Pancreas (tissue), 10 donors: ENCODE data around the gene COL3A1. TPM values are rescaled to one million over a fixed set of nuclear protein-coding genes. Genes with fewer than 3 reads are reported as not detected.

Experiments used
- ATAC-seq, 4 donors: fragments of 200-7000 bp; cut with Tn5 transposase; one replicate each; pipeline versions ENCODE4 v1.8.0 to v1.9.1; 2020; ENCODE audit warnings: mild to moderate bottlenecking in 4 of 4, moderate library complexity in 4 of 4
- DNase-seq, 6 donors: peaks; one replicate each; pipeline ENCODE4 v3.0.0-alpha.2; 2020
- FAIRE-seq: peaks from 2 replicates; lab custom pipeline; 2012; peaks lifted over from hg19 to GRCh38; lab: Jason Lieb, UNC
- H3K27ac ChIP-seq, 4 donors: fragments of 200-600 bp; sonication (generic); 1 replicate in 3 of 4; 2 replicates in 1 of 4; pipeline versions ENCODE4 v1.5.0 to v1.8.0; 2020
- H3K27me3 ChIP-seq, 4 donors: fragments of 200-600 bp; one replicate each; pipeline ENCODE4 v1.8.0; 2021
- H3K36me3 ChIP-seq, 3 donors: fragments of 200-600 bp; sonication (generic) in 1 of 3; one replicate each; pipeline versions ENCODE4 v1.5.0 to v1.8.0; 2020 to 2021
- H3K4me1 ChIP-seq, 3 donors: fragments of 200-600 bp; one replicate each; pipeline ENCODE4 v1.8.0; 2021
- H3K4me3 ChIP-seq, 4 donors: fragments of 200-600 bp; sonication (generic) in 2 of 4; one replicate each; pipeline versions ENCODE4 v1.5.0 to v1.8.0; 2020 to 2021
- H3K9me3 ChIP-seq, 4 donors: fragments of 200-600 bp; one replicate each; pipeline ENCODE4 v1.8.0; 2021
- WGBS, 2 donors: extraction: QIAGEN DNeasy Blood & Tissue Kit; methylation state at CpG; one replicate each; pipeline ENCODE4 v1.1.7; 2013; 5-methylcytosine and 5-hydroxymethylcytosine counted together
- intact Hi-C, 3 donors: fragments of 100-400 bp; cut with DNase I; formaldehyde crosslinking; loops; one replicate each; pipeline versions ENCODE4 v1.11.1 to v1.14.2; 2022
- polyA plus RNA-seq, 2 donors: library from polyadenylated mRNA; stranded (reverse); fragments of 200-250 nt; gene quantifications; one replicate each; pipeline ENCODE4 v1.2.3, GENCODE V29; 2013
- total RNA-seq, 6 donors: library from RNA; stranded (reverse); fragmentation: NEBNext Ultra II Directional in 4 of 6; extraction: Animal tissue kit (Norgen Biotek cat#: 25700) in 4 of 6; gene quantifications; one replicate each; pipeline versions ENCODE4 v1.2.1 to v1.2.4, GENCODE V29; 2021 to 2023
- TF ChIP-seq, protein P1 (sequence below), 4 donors: fragments of 200-600 bp; sonication (generic) in 3 of 4; IDR thresholded peaks; one replicate each; pipeline versions ENCODE4 v1.5.0 to v1.8.0; 2021; ENCODE audit warnings: antibody characterized with exemption in 4 of 4
- donor health status: healthy with polysubstance abuse.
- donor health status: DM: no; HTN: no; CAD: no; lungs with moderate emphysema.
- donor health status: DM: no; HTN: no; CAD: no.
- donor health status: control.
- donor health status: control.
- donor health status: Bipolar disorder and iron deficiency.
- donor health status: DM: yes; HTN: yes; CAD: no.
- donor health status: DM: no; HTN: no; CAD: no.
- donor health status: DM: no; HTN: no; CAD: no.
- donor health status: DM: yes; HTN: yes; CAD: no.

Gene COL3A1
- total RNA-seq (100 to 1,000 TPM in 2 of 6 donors, 10 to 100 TPM in 4; 10.6 to 746 (median 37.7) TPM), polyA plus RNA-seq (10 to 100 TPM; 10.8 to 16.7 TPM)

DNA sequence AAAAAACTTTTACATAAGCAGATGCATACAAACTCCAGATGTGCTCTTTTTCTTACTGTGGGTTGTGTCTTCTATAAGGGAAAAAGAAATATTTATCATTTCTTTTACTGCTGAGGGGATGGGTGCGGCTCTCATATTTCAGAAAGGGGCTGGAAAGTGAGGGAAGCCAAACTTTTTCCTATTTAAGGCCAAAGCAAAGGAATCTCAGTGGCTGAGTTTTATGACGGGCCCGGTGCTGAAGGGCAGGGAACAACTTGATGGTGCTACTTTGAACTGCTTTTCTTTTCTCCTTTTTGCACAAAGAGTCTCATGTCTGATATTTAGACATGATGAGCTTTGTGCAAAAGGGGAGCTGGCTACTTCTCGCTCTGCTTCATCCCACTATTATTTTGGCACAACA, at the start of gene COL3A1:
COL3A1 (plus strand) TSS at position 210 of the 400 bp plus-strand sequence; CDS start at position 327, 117 bp downstream.
- TF ChIP-seq, protein P1, sequence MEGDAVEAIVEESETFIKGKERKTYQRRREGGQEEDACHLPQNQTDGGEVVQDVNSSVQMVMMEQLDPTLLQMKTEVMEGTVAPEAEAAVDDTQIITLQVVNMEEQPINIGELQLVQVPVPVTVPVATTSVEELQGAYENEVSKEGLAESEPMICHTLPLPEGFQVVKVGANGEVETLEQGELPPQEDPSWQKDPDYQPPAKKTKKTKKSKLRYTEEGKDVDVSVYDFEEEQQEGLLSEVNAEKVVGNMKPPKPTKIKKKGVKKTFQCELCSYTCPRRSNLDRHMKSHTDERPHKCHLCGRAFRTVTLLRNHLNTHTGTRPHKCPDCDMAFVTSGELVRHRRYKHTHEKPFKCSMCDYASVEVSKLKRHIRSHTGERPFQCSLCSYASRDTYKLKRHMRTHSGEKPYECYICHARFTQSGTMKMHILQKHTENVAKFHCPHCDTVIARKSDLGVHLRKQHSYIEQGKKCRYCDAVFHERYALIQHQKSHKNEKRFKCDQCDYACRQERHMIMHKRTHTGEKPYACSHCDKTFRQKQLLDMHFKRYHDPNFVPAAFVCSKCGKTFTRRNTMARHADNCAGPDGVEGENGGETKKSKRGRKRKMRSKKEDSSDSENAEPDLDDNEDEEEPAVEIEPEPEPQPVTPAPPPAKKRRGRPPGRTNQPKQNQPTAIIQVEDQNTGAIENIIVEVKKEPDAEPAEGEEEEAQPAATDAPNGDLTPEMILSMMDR (IDR thresholded peaks at IDR 0.05) = no peak
- DNase-seq = no peak
- Histone ChIP-seq H3K9me3 (no peaks in the 10 kb centered on the region), H3K36me3 (no peaks in the 10 kb centered on the region), H3K4me1 (no peaks in the 10 kb centered on the region), H3K27ac (peak within 1 kb of the TSS in 2 of 4 donors; percentile 15 to 38), H3K4me3 (peak within 1 kb of the TSS in 1 of 4 donors; percentile 13), H3K27me3 (no peaks in the 10 kb centered on the region)
- WGBS, 2 donors = 77 to 89% methylated on average over 4 of the region's 4 CpGs
- FAIRE-seq = no peak
- ATAC-seq = peak in 1 of 4 donors; percentile 7
- intact Hi-C loops = no loop called here

DNA sequence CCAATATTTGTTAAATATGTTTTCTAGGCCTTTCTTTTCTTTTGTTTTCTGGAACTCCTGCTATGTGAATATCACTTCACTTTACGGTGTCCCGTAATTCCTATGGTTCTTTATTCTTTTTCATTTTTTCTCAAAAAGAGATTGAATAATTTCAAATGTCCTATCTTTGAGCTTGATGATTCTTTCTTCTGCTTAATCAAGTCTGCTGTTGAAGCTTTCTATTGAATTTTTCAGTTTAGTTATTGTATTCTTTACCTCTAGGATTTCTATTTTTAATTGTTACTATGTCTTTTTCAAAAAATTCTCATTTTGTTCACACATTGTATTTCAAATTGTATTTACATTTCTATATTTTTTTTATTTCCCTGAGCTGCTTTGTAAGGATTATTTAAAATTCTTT, 45.5 kb upstream of the COL3A1 start:
- TF ChIP-seq, protein P1 (IDR thresholded peaks at IDR 0.05) = no peak
- no peaks in the 10 kb centered on the region for H3K4me1 ChIP-seq
- 96 to 100% methylated on average over 2 of the region's 2 CpGs for WGBS, 2 donors

DNA sequence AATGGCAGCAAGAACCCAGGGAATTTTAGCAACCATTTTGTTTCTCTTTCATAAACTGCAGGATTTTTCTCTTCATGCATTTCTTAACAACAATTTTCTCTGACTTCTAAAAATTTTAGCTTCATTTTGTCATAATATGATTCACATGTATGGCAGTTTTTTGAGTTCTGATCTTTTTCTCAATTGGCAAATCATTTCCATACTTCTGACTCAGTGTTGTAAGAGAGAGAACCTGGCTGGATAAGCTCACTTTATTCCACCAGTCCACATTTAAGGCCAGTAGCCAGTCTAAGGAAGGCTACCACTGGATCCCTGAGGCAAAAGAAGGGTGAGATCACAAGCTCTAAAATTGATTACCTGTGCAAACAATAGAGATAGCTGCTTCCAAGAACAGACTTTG, 42.8 kb upstream of the COL3A1 start:
- Histone ChIP-seq H3K27me3 (no peaks in the 10 kb centered on the region), H3K4me1 (no peaks in the 10 kb centered on the region), H3K36me3 (no peaks in the 10 kb centered on the region), H3K9me3 (no peaks in the 10 kb centered on the region), H3K27ac (no peak overlapping the region), H3K4me3 (no peak overlapping the region)
- intact Hi-C loops = no loop called here
- ATAC-seq = no peak
- TF ChIP-seq, protein P1 (IDR thresholded peaks at IDR 0.05) = no peak
- DNase-seq = no peak
- no peak for FAIRE-seq

More for the DNA sequence above, 45.5 kb upstream of the COL3A1 start:
- Histone ChIP-seq H3K9me3 (no peaks in the 10 kb centered on the region), H3K27me3 (no peaks in the 10 kb centered on the region), H3K4me3 (no peak overlapping the region), H3K36me3 (no peaks in the 10 kb centered on the region), H3K27ac (no peak overlapping the region)
- FAIRE-seq = no peak
- ATAC-seq = no peak
- intact Hi-C loops = no loop called here
- no peak for DNase-seq

DNA sequence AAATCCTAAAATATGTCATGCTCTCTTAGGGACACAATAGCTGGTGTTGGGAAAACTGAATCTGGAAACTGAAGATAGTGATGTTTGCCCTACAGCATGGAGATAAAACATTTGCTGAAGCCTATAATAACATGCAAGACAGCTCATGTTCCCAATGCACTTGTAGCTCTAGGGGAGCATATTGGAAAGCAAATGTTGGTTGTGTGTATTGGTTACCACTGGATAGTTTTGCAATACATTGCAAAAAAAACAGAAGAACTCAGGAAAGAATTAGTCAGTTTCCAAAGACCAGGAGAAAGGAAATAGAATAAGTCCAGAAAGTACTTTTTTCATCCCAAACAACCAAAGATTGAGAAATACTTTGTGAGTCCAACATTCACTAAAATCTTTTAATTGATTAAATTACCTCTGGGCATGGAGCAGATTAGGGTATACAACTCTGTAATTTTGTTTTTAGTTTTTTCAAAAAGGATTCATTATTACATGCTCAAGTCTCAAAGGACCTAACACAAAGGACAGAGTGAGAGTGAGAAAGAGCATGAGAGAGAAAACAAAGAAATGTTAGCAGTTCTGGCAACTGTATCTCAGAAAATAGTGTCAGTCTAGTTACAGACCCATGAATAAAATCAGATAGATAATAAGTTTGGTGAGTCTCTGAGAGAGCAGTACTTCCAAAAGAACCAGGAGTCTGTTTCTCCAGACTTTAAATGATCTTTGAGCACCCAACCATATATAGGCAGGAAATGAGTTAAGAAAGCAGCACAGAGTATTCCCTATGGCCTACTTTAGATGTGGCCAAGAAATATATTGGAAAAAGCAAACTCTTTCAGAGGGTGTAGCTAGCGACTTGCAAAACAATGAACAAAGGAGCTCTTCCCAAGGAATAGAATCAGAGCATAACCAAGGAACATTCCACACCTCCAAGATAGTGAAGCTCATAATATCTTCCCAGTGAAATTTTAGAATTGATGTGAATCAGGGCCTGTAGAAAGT, 36.6 kb upstream of the COL3A1 start:
- FAIRE-seq (peak; percentile 43), DNase-seq (no peak), ATAC-seq (peak; percentile 86 to 96 (median 90))
- intact Hi-C loops = no loop called here
- Histone ChIP-seq H3K9me3 (no peaks in the 10 kb centered on the region), H3K27me3 (no peaks in the 10 kb centered on the region), H3K36me3 (no peaks in the 10 kb centered on the region), H3K4me3 (no peak overlapping the region), H3K27ac (peak overlapping the region in 2 of 4 donors; percentile 37 to 40), H3K4me1 (peaks cover 3 to 12% (median 6%) of the 10 kb centered on the region in 3 donors)
- TF ChIP-seq, protein P1 (IDR thresholded peaks at IDR 0.05) = no peak
- WGBS, 2 donors = 72 to 82% methylated on average over 1 of the region's 1 CpG
